B cell (primary cell): ENCODE results near the gene FAM8A1. TPM values are rescaled to one million over a fixed set of nuclear protein-coding genes. Genes with fewer than 3 reads are reported as not detected.

Experiments
- ATAC-seq: fragments of 200-7000 bp; cut with Tn5 transposase; one replicate; pipeline ENCODE4 v1.10.0; 2021; ENCODE audit warnings: low read depth, mild to moderate bottlenecking, moderate number of reproducible peaks, moderate library complexity
- CTCF ChIA-PET: fragments of 350-600 bp; sonication (Branson Sonifier 250); formaldehyde crosslinking; loops from one replicate; lab custom pipeline; 2021; ENCODE audit warnings: antibody characterized with exemption, inconsistent platforms; lab: Charles Lee
- POLR2A ChIA-PET: fragments of 350-600 bp; sonication (Branson Sonifier 250); formaldehyde crosslinking; loops from one replicate; lab custom pipeline; 2021; ENCODE audit warnings: antibody characterized with exemption; lab: Charles Lee
- DNase-seq: peaks from one replicate; pipeline ENCODE4 v3.0.0; 2013
- H2AFZ ChIP-seq: 2 replicates; pipeline ENCODE4 v1.6.1; 2012; ENCODE audit warnings: mild to moderate bottlenecking, low read depth, low read length; ENCODE audit not compliant: insufficient read depth, poor library complexity, severe bottlenecking
- H3K27ac ChIP-seq, 2 donors: 1 replicate in 1 of 2; 2 replicates in 1 of 2; pipeline ENCODE4 v1.5.1; 2012 to 2013; ENCODE audit warnings: low read length in 2 of 2, mild to moderate bottlenecking in 2 of 2, moderate library complexity in 1 of 2
- H3K27me3 ChIP-seq, 4 experiments: fragments of 200-600 bp in 1 of 4; sonication (generic) in 1 of 4; replicated peaks in 1 of 4; 1 replicate in 2 of 4; 2 replicates in 2 of 4; pipeline versions ENCODE4 v1.6.1 to v1.7.0; 2013 to 2016; ENCODE audit warnings: low read length in 3 of 4, mild to moderate bottlenecking in 2 of 4, mixed read lengths in 1 of 4, moderate library complexity in 1 of 4; ENCODE audit not compliant: insufficient read depth in 4 of 4, control insufficient read depth in 3 of 4; ENCODE audit errors: control extremely low read depth in 1 of 4
- H3K36me3 ChIP-seq, 2 experiments: replicated peaks in 1 of 2; 1 replicate in 1 of 2; 2 replicates in 1 of 2; pipeline versions ENCODE4 v1.6.1 to v1.7.1; 2013; ENCODE audit warnings: low read length in 1 of 2; ENCODE audit not compliant: insufficient read depth in 2 of 2, control insufficient read depth in 1 of 2; ENCODE audit errors: control extremely low read depth in 1 of 2, extremely low read depth in 1 of 2
- H3K4me1 ChIP-seq, 2 donors: fragments of 200-600 bp in 1 of 2; sonication (generic) in 1 of 2; 1 replicate in 1 of 2; 2 replicates in 1 of 2; pipeline versions ENCODE4 v1.5.1 to v1.6.1; 2013 to 2017; ENCODE audit warnings: low read length in 2 of 2; ENCODE audit not compliant: control insufficient read depth in 2 of 2, insufficient read depth in 2 of 2
- H3K4me2 ChIP-seq: replicated peaks from 2 replicates; pipeline ENCODE3; 2012; ENCODE audit warnings: mild to moderate bottlenecking, low read depth, low read length; ENCODE audit not compliant: poor library complexity, severe bottlenecking
- H3K4me3 ChIP-seq, 5 experiments: fragments of 200-600 bp in 1 of 5; sonication (generic) in 1 of 5; 1 replicate in 3 of 5; 2 replicates in 2 of 5; pipeline versions ENCODE4 v1.5.1 to v1.7.0; 2011 to 2016; ENCODE audit warnings: low read length in 4 of 5, mild to moderate bottlenecking in 4 of 5, low read depth in 2 of 5, control low read depth in 1 of 5, moderate library complexity in 1 of 5; ENCODE audit not compliant: insufficient read depth in 1 of 5; ENCODE audit errors: control extremely low read depth in 1 of 5, extremely low read depth in 1 of 5
- H3K79me2 ChIP-seq: fragments of 200-600 bp; sonication (generic); one replicate; pipeline ENCODE4 v1.6.0; 2016; ENCODE audit warnings: low read length; ENCODE audit not compliant: control insufficient read depth, insufficient read depth
- H3K9ac ChIP-seq: fragments of 200-600 bp; sonication (generic); 2 replicates; pipeline ENCODE4 v1.6.1; 2017; ENCODE audit warnings: mild to moderate bottlenecking, low read length, moderate library complexity
- H3K9me3 ChIP-seq, 3 donors: one replicate each; pipeline versions ENCODE4 v1.6.1 to v1.7.1; 2013; ENCODE audit warnings: low read length in 2 of 3; ENCODE audit not compliant: control insufficient read depth in 2 of 3, insufficient read depth in 1 of 3; ENCODE audit errors: control extremely low read depth in 1 of 3
- H4K20me1 ChIP-seq: 2 replicates; pipeline ENCODE4 v1.6.0; 2012; ENCODE audit warnings: mild to moderate bottlenecking, low read length; ENCODE audit not compliant: insufficient read depth, control insufficient read depth, poor library complexity, severe bottlenecking
- H3K27ac Mint-ChIP-seq: one replicate; pipeline ENCODE4 v1.8.0; 2021; ENCODE audit warnings: mixed read lengths
- H3K27me3 Mint-ChIP-seq: one replicate; pipeline ENCODE4 v1.8.0; 2021; ENCODE audit warnings: mixed read lengths
- H3K4me1 Mint-ChIP-seq: one replicate; pipeline ENCODE4 v1.8.0; 2021; ENCODE audit warnings: mixed read lengths
- H3K4me3 Mint-ChIP-seq: one replicate; pipeline ENCODE4 v1.8.0; 2021; ENCODE audit warnings: mixed read lengths
- H3K9me3 Mint-ChIP-seq: one replicate; pipeline ENCODE4 v1.8.0; 2022; ENCODE audit warnings: mixed read lengths; ENCODE audit not compliant: insufficient read depth
- EZH2 ChIP-seq: IDR thresholded peaks from 2 replicates; pipeline ENCODE4 v1.6.1; 2012; ENCODE audit warnings: borderline replicate concordance, low read depth, mild to moderate bottlenecking, moderate library complexity, low read length; ENCODE audit not compliant: insufficient read depth, poor library complexity, severe bottlenecking
- WGBS: methylation state at CpG from one replicate; pipeline ENCODE4 v1.1.5; 2013; ENCODE audit warnings: missing lambda C conversion rate; ENCODE audit not compliant: insufficient coverage; 5-methylcytosine and 5-hydroxymethylcytosine counted together
- intact Hi-C: fragments of 100-400 bp; cut with micrococcal nuclease; formaldehyde crosslinking; loops from one replicate; pipeline ENCODE4 v1.10.0; 2022
- polyA plus RNA-seq: library from polyadenylated mRNA; depleted of rRNA; stranded (reverse); fragments of >200 nt; gene quantifications from 2 replicates; pipeline ENCODE4 v1.2.3, GENCODE V29; 2012
- total RNA-seq, 2 donors: library from RNA; stranded (reverse); fragments of 120-200 nt in 1 of 2; gene quantifications; 1 replicate in 1 of 2; 2 replicates in 1 of 2; pipeline versions ENCODE4 v1.2.3 to v1.2.4, GENCODE V29; 2013 to 2022
- TF ChIP-seq, protein P1 (sequence below): fragments of 200-600 bp; IDR thresholded peaks from one replicate; pipeline ENCODE4 v1.8.0; 2022; ENCODE audit warnings: antibody characterized with exemption, mild to moderate bottlenecking

The FAM8A1 gene
- total and polyA plus RNA-seq, 2 donors (not counting 1 experiment from before 2014, with no cell fraction given): 4.6 to 7.0 TPM

DNA sequence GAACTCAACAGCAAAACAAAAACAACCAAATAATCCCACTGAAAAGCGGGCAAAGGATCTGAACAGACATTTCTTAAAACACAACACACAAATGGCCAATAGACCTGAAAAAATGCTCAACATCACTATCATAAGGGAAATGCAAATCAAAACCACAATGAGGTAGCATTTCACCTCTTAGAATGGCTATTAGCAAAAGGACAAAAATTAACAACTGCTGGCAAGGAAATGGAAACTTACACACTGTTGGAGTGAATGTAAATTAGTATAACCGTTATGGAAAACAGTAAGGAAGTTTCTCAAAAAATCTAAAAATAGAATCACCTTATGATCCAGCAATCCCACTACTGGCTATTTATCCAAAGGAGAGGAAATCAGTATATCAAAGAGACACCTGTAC, 20.9 kb downstream of the FAM8A1 start:
- no peaks in the 10 kb centered on the region for H3K9me3 Mint-ChIP-seq
- H3K79me2 ChIP-seq: peaks cover 32% of the 10 kb centered on the region
- peaks cover 29% of the 10 kb centered on the region for H4K20me1 ChIP-seq
- H3K4me1 Mint-ChIP-seq: peaks cover 16% of the 10 kb centered on the region
- TF ChIP-seq, protein P1, sequence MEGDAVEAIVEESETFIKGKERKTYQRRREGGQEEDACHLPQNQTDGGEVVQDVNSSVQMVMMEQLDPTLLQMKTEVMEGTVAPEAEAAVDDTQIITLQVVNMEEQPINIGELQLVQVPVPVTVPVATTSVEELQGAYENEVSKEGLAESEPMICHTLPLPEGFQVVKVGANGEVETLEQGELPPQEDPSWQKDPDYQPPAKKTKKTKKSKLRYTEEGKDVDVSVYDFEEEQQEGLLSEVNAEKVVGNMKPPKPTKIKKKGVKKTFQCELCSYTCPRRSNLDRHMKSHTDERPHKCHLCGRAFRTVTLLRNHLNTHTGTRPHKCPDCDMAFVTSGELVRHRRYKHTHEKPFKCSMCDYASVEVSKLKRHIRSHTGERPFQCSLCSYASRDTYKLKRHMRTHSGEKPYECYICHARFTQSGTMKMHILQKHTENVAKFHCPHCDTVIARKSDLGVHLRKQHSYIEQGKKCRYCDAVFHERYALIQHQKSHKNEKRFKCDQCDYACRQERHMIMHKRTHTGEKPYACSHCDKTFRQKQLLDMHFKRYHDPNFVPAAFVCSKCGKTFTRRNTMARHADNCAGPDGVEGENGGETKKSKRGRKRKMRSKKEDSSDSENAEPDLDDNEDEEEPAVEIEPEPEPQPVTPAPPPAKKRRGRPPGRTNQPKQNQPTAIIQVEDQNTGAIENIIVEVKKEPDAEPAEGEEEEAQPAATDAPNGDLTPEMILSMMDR: no peak
- no peak for TF ChIP-seq EZH2
- DNase-seq (peak; percentile 19), ATAC-seq (no peak)
- intact Hi-C loops: no loop called here
- WGBS: no CpG with 5 or more reads among the region's 2 CpGs
- ChIA-PET CTCF (no interaction called here), POLR2A (no interaction called here)
- H3K27me3 Mint-ChIP-seq: no peaks in the 10 kb centered on the region
- H3K4me2 ChIP-seq: peak overlapping the region; percentile 2
- H3K9me3 ChIP-seq: no peaks in the 10 kb centered on the region
- no peaks in the 10 kb centered on the region for H3K27me3 ChIP-seq
- H3K9ac ChIP-seq: no peak overlapping the region
- peaks cover 7 to 9% of the 10 kb centered on the region in 2 donors for H3K4me1 ChIP-seq
- peak overlapping the region; percentile 50 for H3K27ac Mint-ChIP-seq
- no peak overlapping the region for H2AFZ ChIP-seq
- H3K36me3 ChIP-seq: peaks cover 0 to 55% of the 10 kb centered on the region in 2 experiments
- no peak overlapping the region for H3K27ac ChIP-seq
- no peak overlapping the region for H3K4me3 Mint-ChIP-seq
- H3K4me3 ChIP-seq: no peak overlapping the region

DNA sequence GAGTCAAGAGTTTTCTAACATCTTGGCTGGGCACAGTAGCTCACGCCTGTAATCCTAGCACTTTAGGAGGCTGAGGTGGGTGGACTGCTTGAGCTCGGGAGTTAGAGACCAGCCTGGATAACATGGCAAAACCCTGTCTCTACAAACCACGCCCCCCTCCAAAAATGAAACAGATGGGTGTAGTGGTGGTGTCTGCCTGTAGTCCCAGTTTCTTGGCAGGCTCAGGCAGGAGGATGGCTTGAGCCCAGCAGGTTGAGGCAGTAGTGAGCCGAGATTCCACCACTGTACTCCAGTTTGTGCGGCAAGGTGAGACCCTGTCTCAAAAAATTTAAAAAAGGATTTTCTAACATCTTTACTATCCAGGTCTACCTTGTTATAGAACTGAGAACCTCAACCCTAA, 22.0 kb downstream of the FAM8A1 start:
- Histone ChIP-seq H3K27me3 (no peaks in the 10 kb centered on the region), H3K4me2 (no peak overlapping the region), H3K27ac (no peak overlapping the region), H3K9ac (no peak overlapping the region), H3K4me1 (peaks cover 7 to 9% of the 10 kb centered on the region in 2 donors), H3K79me2 (peaks cover 32% of the 10 kb centered on the region), H3K4me3 (no peak overlapping the region), H4K20me1 (peaks cover 29% of the 10 kb centered on the region), H3K9me3 (no peaks in the 10 kb centered on the region), H3K36me3 (peaks cover 2 to 55% of the 10 kb centered on the region in 2 experiments), H2AFZ (no peak overlapping the region)
- WGBS: 94% methylated on average over 3 of the region's 5 CpGs
- H3K4me1 Mint-ChIP-seq: peaks cover 16% of the 10 kb centered on the region
- DNase-seq: no peak
- TF ChIP-seq, protein P1: no peak
- no peak for TF ChIP-seq EZH2
- no peak overlapping the region for H3K27ac Mint-ChIP-seq
- no peak for ATAC-seq
- H3K9me3 Mint-ChIP-seq: no peaks in the 10 kb centered on the region
- ChIA-PET POLR2A (no interaction called here), CTCF (no interaction called here)
- no peak overlapping the region for H3K4me3 Mint-ChIP-seq
- intact Hi-C loops: no loop called here
- no peaks in the 10 kb centered on the region for H3K27me3 Mint-ChIP-seq
